Retinal pigment epithelial cell (primary cell): ENCODE results near the gene STPG4.

Experiments used
- DNase-seq: peaks from one replicate; pipeline ENCODE4 v3.0.0-alpha.2; 2010; ENCODE audit warnings: low read depth
- H3K4me3 ChIP-seq: 2 replicates; pipeline ENCODE4 v1.5.1; 2011; ENCODE audit warnings: mild to moderate bottlenecking, low read length, control low read depth, moderate library complexity
- TF ChIP-seq, protein P1 (sequence below): conservative IDR thresholded peaks from 2 replicates; pipeline ENCODE4 v1.5.1; 2011; ENCODE audit warnings: low read depth, low read length, control low read depth, inconsistent platforms

Gene STPG4

GRCh38 chr2:47065343-47065742 is 89.8 kb downstream of the STPG4 start:
- TF ChIP-seq, protein P1, sequence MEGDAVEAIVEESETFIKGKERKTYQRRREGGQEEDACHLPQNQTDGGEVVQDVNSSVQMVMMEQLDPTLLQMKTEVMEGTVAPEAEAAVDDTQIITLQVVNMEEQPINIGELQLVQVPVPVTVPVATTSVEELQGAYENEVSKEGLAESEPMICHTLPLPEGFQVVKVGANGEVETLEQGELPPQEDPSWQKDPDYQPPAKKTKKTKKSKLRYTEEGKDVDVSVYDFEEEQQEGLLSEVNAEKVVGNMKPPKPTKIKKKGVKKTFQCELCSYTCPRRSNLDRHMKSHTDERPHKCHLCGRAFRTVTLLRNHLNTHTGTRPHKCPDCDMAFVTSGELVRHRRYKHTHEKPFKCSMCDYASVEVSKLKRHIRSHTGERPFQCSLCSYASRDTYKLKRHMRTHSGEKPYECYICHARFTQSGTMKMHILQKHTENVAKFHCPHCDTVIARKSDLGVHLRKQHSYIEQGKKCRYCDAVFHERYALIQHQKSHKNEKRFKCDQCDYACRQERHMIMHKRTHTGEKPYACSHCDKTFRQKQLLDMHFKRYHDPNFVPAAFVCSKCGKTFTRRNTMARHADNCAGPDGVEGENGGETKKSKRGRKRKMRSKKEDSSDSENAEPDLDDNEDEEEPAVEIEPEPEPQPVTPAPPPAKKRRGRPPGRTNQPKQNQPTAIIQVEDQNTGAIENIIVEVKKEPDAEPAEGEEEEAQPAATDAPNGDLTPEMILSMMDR: no peak
- no peak overlapping the region for H3K4me3 ChIP-seq
- no peak for DNase-seq

- TF ChIP-seq, protein P1: no peak
Observed at GRCh38 chr2:47064106-47064505, 91.0 kb downstream of the STPG4 start.

GRCh38 chr2:47063538-47063930 is 91.6 kb downstream of the STPG4 start:
- DNase-seq: no peak
- TF ChIP-seq, protein P1: no peak
- H3K4me3 ChIP-seq: no peak overlapping the region

More at GRCh38 chr2:47064106-47064505, 91.0 kb downstream of the STPG4 start:
- DNase-seq: no peak
- no peak overlapping the region for H3K4me3 ChIP-seq

DNA sequence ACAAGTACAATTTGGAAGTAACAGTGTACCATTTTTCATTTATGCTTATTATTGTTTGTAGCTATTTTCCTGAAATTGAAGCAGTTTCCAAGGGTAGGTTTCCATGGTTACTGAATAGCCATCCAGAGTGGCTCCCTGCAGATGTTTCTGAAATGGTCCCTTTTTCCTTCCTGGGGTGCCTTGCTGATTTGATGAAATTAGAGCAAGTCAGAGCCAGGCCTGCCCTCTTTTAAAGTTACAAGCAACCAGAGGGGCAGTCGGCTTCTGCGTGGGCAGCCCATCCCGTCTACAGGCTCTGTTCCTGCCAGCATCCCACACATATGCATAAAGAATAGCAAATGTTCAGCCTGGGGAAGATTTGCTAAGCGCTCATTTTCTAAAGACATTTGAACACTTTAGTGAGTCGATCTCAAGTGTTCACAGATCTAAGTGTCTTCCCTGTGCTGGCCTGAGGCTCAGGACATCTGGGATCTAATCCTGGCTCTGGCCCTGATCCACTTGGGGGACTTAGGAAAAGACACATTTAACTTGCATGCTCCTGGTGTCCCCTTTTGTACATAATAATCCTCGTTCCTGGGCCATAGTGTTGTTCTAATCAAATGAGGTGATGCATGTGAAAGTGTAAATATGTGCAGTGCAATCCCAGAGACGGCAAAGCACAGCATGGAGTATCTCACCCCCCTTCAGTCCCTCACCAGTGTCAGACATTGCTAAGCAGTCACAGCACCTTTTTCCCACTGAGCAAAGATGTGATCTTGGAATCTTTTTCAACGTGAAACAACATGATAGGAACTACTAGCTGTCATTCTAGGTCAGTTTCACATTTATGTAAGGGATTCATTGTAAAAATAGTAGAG is 92.2 kb downstream of the STPG4 start:
- DNase-seq: no peak
- TF ChIP-seq, protein P1: no peak
- H3K4me3 ChIP-seq: no peak overlapping the region

GRCh38 chr2:47061944-47062678 is 93.0 kb downstream of the STPG4 start:
- TF ChIP-seq, protein P1: no peak
- H3K4me3 ChIP-seq: no peak overlapping the region

GRCh38 chr2:47060652-47061170 is 94.4 kb downstream of the STPG4 start:
- no peak overlapping the region for H3K4me3 ChIP-seq
- TF ChIP-seq, protein P1: no peak
- DNase-seq: no peak

More at GRCh38 chr2:47061944-47062678, 93.0 kb downstream of the STPG4 start:
- DNase-seq: no peak
